ENCODE measurements around the gene HUS1B.

Gene HUS1B

DNA sequence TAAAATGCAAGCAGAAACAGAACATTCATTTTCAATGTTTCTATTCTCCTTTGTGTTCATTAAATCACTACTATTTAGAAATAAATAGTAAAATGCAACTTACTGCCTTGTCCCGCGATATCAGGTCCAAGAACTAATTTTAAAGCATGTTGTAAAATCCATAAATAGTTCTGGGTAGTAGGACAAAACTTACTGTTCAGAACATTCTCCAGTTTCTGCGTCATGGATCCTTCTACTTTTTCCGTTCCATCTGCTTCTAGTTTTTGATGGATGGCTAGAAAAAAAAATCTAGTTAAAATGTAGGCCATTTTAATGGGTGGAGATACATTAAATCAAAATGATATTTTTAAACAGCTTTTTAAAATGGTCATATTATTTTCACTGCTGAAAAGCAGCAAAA is 47.0 kb downstream of the HUS1B start:
- DNase-seq, result no peak
- Histone ChIP-seq H3K4me1 (no peaks in the 10 kb centered on the region), H3K4me3 (no peak overlapping the region), H3K36me3 (peaks cover 12 to 21% (median 13%) of the 10 kb centered on the region in 3 donors), H3K9me3 (no peaks in the 10 kb centered on the region), H3K27ac (no peak overlapping the region), H3K27me3 (no peaks in the 10 kb centered on the region)
- TF ChIP-seq, protein P1, sequence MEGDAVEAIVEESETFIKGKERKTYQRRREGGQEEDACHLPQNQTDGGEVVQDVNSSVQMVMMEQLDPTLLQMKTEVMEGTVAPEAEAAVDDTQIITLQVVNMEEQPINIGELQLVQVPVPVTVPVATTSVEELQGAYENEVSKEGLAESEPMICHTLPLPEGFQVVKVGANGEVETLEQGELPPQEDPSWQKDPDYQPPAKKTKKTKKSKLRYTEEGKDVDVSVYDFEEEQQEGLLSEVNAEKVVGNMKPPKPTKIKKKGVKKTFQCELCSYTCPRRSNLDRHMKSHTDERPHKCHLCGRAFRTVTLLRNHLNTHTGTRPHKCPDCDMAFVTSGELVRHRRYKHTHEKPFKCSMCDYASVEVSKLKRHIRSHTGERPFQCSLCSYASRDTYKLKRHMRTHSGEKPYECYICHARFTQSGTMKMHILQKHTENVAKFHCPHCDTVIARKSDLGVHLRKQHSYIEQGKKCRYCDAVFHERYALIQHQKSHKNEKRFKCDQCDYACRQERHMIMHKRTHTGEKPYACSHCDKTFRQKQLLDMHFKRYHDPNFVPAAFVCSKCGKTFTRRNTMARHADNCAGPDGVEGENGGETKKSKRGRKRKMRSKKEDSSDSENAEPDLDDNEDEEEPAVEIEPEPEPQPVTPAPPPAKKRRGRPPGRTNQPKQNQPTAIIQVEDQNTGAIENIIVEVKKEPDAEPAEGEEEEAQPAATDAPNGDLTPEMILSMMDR (IDR thresholded peaks at IDR 0.05), result no peak
- intact Hi-C loops (cut with DNase I; ENCODE audit: low total_unique reads), result no loop called here

DNA sequence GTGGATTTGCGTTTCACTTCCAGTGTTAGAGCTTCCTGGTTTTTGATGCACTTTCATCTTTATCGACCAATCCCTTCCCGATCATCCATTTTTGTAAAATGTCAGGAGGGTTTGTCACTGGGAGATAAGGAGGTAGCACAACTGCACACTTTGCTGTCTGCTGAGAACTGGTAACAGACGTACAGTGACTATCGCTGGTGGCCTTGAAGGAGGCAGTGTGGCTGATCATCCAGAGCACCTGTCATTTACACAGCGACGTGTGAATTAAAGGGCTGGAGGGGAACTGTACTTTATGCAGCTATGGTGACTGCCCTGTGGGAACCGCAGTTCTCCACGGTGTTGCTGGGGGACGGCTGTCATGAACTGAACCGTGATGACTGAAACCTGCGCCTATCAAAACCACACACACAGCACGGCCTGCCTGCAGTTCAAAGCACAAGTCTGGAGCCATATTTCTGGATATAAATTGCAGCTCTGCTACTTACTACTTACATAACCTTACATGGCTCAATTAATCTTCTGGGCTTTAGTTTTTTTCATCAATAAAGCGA is 50.0 kb downstream of the HUS1B start:
- Histone ChIP-seq H3K27ac (no peak overlapping the region), H3K4me1 (no peaks in the 10 kb centered on the region), H3K4me3 (no peak overlapping the region), H3K36me3 (peaks cover 11 to 25% (median 13%) of the 10 kb centered on the region in 3 donors), H3K27me3 (no peaks in the 10 kb centered on the region), H3K9me3 (no peaks in the 10 kb centered on the region)
- no peak for DNase-seq
- intact Hi-C loops (cut with DNase I; ENCODE audit: low total_unique reads), result no loop called here
- TF ChIP-seq, protein P1 (IDR thresholded peaks at IDR 0.05), result no peak

All from tibial artery (tissue), 4 donors.